ENCODE measurements around the gene MYCBPAP. TPM values are rescaled to one million over a fixed set of nuclear protein-coding genes. Genes with fewer than 3 reads are reported as not detected.

Gene MYCBPAP
- polyA plus RNA-seq, 3 donors: 1.4 to 3.3 (median 2.2) TPM

GRCh38 chr17:50576864-50577263 lies 68.6 kb downstream of the MYCBPAP start:
- no peak for DNase-seq (ENCODE audit: extremely low read depth in 1 of 11, low read depth in 9 of 11, low spot score in 4 of 11)

DNA sequence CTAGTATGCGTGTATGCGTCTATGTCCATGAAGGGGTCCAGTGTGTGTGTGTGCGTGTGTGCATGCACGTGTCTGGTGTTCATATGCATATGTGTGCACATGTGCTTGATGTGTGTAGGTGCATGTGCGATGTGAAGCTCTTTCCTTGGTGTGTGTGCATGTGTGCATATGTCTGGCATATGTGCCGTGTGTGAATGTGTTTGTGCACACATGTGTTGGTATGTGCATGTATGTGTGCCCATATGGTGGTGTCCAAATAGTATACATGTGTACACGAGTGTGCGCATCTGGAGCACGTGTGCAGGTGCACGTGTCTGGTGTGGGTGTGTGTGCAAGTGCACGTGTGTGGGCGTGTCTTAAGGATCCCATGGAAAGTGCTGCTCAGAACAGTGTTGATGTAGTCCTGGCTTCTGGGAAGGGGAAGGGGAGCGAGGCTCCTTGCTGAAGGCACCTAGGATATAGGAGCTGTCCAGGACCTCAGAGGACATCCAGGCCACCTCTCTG lies 69.3 kb downstream of the MYCBPAP start:
- DNase-seq (ENCODE audit: extremely low read depth in 1 of 11, low read depth in 9 of 11, low spot score in 4 of 11): no peak

DNA sequence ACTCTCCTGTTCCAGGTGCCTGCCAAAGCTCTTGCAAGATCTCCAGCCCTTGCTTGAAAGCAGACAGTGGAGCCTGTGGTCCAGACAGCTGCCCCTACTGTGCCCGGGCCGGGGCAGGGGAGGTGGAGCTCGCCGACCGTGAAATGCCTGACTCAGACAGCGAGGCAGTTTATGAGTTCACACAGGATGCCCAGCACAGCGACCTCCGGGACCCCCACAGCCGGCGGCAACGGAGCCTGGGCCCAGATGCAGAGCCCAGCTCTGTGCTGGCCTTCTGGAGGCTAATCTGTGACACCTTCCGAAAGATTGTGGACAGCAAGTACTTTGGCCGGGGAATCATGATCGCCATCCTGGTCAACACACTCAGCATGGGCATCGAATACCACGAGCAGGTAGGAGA lies 69.9 kb downstream of the MYCBPAP start:
- DNase-seq (ENCODE audit: extremely low read depth in 1 of 11, low read depth in 9 of 11, low spot score in 4 of 11): no peak

DNA sequence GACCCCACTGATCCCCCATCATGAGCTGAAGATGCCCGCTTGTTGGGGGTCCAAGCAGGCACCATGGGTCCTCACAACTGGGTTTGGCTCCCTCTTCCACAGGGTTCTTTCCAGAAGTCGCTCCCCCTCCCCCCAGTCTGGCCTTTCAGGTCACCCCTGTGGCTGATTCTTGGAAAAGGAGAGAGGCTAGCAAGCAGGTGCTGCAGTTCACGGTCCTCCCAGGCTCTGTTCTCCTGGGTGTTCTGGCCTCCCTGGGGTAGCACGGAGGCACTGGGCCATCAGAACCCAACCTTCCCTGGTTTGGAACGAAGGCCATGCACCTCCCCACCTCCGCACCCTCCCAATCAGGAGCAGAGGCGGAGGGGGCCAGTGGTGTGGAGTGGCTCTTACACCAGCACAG lies 71.2 kb downstream of the MYCBPAP start:
- DNase-seq (ENCODE audit: extremely low read depth in 1 of 11, low read depth in 9 of 11, low spot score in 4 of 11): no peak

- no peak for DNase-seq (ENCODE audit: extremely low read depth in 1 of 11, low read depth in 9 of 11, low spot score in 4 of 11)
Observed at GRCh38 chr17:50580646-50581045, 72.4 kb downstream of the MYCBPAP start.

Other genes starting within 250 kb of the MYCBPAP start
- 1 to 10 TPM; 1.7 to 3.3 (median 3.1) TPM for gene TMEM92, start 234.0 kb upstream of the MYCBPAP start, polyA plus RNA-seq (ENCODE audit: insufficient read length in 3 of 3)
- gene XYLT2, start 162.3 kb upstream of the MYCBPAP start, polyA plus RNA-seq (ENCODE audit: insufficient read length in 3 of 3): 10 to 100 TPM; 15.6 to 29.2 (median 25.7) TPM
- 10 to 100 TPM; 71.1 to 81.8 (median 74.9) TPM for gene MRPL27, start 135.3 kb upstream of the MYCBPAP start, polyA plus RNA-seq (ENCODE audit: insufficient read length in 3 of 3)
- gene EME1, start 135.2 kb upstream of the MYCBPAP start, polyA plus RNA-seq (ENCODE audit: insufficient read length in 3 of 3): 10 to 100 TPM in 1 of 3 donors, 1 to 10 TPM in 2; 8.6 to 11.0 (median 9.5) TPM
- gene LRRC59, start 110.9 kb upstream of the MYCBPAP start, polyA plus RNA-seq (ENCODE audit: insufficient read length in 3 of 3): 10 to 100 TPM; 54.4 to 68.9 (median 64.5) TPM
- gene ACSF2, start 82.2 kb upstream of the MYCBPAP start, polyA plus RNA-seq (ENCODE audit: insufficient read length in 3 of 3): 100 to 1,000 TPM in 2 of 3 donors, 10 to 100 TPM in 1; 97.8 to 112 (median 110) TPM
- 1 to 10 TPM; 2.1 to 5.4 (median 2.2) TPM for gene CHAD, start 39.6 kb upstream of the MYCBPAP start, polyA plus RNA-seq (ENCODE audit: insufficient read length in 3 of 3)
- gene RSAD1, start 29.6 kb upstream of the MYCBPAP start, polyA plus RNA-seq (ENCODE audit: insufficient read length in 3 of 3): 10 to 100 TPM; 46.9 to 62.7 (median 48.7) TPM
- gene EPN3, start 24.3 kb downstream of the MYCBPAP start, polyA plus RNA-seq (ENCODE audit: insufficient read length in 3 of 3): 10 to 100 TPM in 2 of 3 donors, 1 to 10 TPM in 1; 5.9 to 15.0 (median 13.4) TPM
- 10 to 100 TPM; 49.4 to 69.7 (median 55.5) TPM for gene SPATA20, start 38.7 kb downstream of the MYCBPAP start, polyA plus RNA-seq (ENCODE audit: insufficient read length in 3 of 3)
- gene CACNA1G, start 52.3 kb downstream of the MYCBPAP start, polyA plus RNA-seq (ENCODE audit: insufficient read length in 3 of 3): 1 to 10 TPM; 6.9 to 8.7 (median 8.3) TPM
- gene ABCC3, start 126.4 kb downstream of the MYCBPAP start, polyA plus RNA-seq (ENCODE audit: insufficient read length in 3 of 3): 10 to 100 TPM; 10.5 to 15.5 (median 12.9) TPM
- 10 to 100 TPM; 41.5 to 48.9 (median 43.0) TPM for gene ANKRD40, start 199.5 kb downstream of the MYCBPAP start, polyA plus RNA-seq (ENCODE audit: insufficient read length in 3 of 3)
- gene LUC7L3, start 211.2 kb downstream of the MYCBPAP start, polyA plus RNA-seq (ENCODE audit: insufficient read length in 3 of 3): 100 to 1,000 TPM; 519 to 747 (median 689) TPM

All from renal cortex interstitium (tissue), 11 donors.